ENCODE data around the gene EIF4E2. TPM values are rescaled to one million over a fixed set of nuclear protein-coding genes. Genes with fewer than 3 reads are reported as not detected.

Gene EIF4E2
- total RNA-seq, 1 experiment from 2014 or later: 97.8 TPM

GRCh38 chr2:232587512-232587911 is 37.0 kb downstream of the EIF4E2 start:
- peaks cover 9% of the 10 kb centered on the region for H3K36me3 Mint-ChIP-seq
- H3K27ac Mint-ChIP-seq: no peak overlapping the region
- TF ChIP-seq ATF6 (CRISPR knock-in tag; IDR thresholded peaks at IDR 0.05) (no peak), MYBL2 (CRISPR knock-in tag; IDR thresholded peaks at IDR 0.05) (no peak), ZBTB21 (CRISPR knock-in tag; IDR thresholded peaks at IDR 0.05; ENCODE audit: borderline replicate concordance) (no peak), FOXP4 (CRISPR knock-in tag; IDR thresholded peaks at IDR 0.05) (no peak), ZNF281 (CRISPR knock-in tag; IDR thresholded peaks at IDR 0.05) (no peak), MXD4 (CRISPR knock-in tag; IDR thresholded peaks at IDR 0.05; ENCODE audit: borderline replicate concordance) (no peak), NR1H2 (CRISPR knock-in tag; IDR thresholded peaks at IDR 0.05) (no peak), ZNF232 (CRISPR knock-in tag; IDR thresholded peaks at IDR 0.05) (no peak), FOXJ3 (CRISPR knock-in tag; IDR thresholded peaks at IDR 0.05; ENCODE audit: borderline replicate concordance) (no peak), MLX (CRISPR knock-in tag; IDR thresholded peaks at IDR 0.05) (no peak), GRHL2 (CRISPR knock-in tag; IDR thresholded peaks at IDR 0.05; ENCODE audit: insufficient replicate concordance, severe bottlenecking) (no peak), FOXP1 (CRISPR knock-in tag; IDR thresholded peaks at IDR 0.05; ENCODE audit: borderline replicate concordance) (no peak)
- TF ChIP-seq, protein P1, sequence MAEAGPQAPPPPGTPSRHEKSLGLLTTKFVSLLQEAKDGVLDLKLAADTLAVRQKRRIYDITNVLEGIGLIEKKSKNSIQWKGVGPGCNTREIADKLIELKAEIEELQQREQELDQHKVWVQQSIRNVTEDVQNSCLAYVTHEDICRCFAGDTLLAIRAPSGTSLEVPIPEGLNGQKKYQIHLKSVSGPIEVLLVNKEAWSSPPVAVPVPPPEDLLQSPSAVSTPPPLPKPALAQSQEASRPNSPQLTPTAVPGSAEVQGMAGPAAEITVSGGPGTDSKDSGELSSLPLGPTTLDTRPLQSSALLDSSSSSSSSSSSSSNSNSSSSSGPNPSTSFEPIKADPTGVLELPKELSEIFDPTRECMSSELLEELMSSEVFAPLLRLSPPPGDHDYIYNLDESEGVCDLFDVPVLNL (CRISPR knock-in tag; IDR thresholded peaks at IDR 0.05; ENCODE audit: borderline replicate concordance, low read depth): no peak
- TF ChIP-seq, protein P2, sequence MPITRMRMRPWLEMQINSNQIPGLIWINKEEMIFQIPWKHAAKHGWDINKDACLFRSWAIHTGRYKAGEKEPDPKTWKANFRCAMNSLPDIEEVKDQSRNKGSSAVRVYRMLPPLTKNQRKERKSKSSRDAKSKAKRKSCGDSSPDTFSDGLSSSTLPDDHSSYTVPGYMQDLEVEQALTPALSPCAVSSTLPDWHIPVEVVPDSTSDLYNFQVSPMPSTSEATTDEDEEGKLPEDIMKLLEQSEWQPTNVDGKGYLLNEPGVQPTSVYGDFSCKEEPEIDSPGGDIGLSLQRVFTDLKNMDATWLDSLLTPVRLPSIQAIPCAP (CRISPR knock-in tag; IDR thresholded peaks at IDR 0.05): no peak
- ChIA-PET POLR2A (no interaction called here), CTCF (interaction anchor here (0.7 kb wide), 1 partner anchor 1739 kb away, joined by 3 read pairs; no protein-coding TSS in a partner anchor)
- H3K9me3 Mint-ChIP-seq: peaks cover 11% of the 10 kb centered on the region
- ATAC-seq (no peak), DNase-seq (ENCODE audit: low spot score) (no peak)
- peaks cover 34% of the 10 kb centered on the region for H3K4me1 Mint-ChIP-seq
- no peaks in the 10 kb centered on the region; the same call in 1 of the 2 replicates for H3K27me3 Mint-ChIP-seq (ENCODE audit: low read depth)
- no peak overlapping the region for H3K4me3 Mint-ChIP-seq

- H3K4me3 Mint-ChIP-seq: no peak overlapping the region
- peaks cover 11% of the 10 kb centered on the region for H3K9me3 Mint-ChIP-seq
- no peaks in the 10 kb centered on the region; the same call in 1 of the 2 replicates for H3K27me3 Mint-ChIP-seq (ENCODE audit: low read depth)
- peaks cover 9% of the 10 kb centered on the region for H3K36me3 Mint-ChIP-seq
- H3K27ac Mint-ChIP-seq: no peak overlapping the region
- TF ChIP-seq, protein P3, sequence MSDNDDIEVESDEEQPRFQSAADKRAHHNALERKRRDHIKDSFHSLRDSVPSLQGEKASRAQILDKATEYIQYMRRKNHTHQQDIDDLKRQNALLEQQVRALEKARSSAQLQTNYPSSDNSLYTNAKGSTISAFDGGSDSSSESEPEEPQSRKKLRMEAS (CRISPR knock-in tag; IDR thresholded peaks at IDR 0.05): no peak
- no peak for TF ChIP-seq FOXP4 (CRISPR knock-in tag; IDR thresholded peaks at IDR 0.05)
- no peak for TF ChIP-seq ESRRA (CRISPR knock-in tag; IDR thresholded peaks at IDR 0.05; ENCODE audit: borderline replicate concordance)
- DNase-seq (ENCODE audit: low spot score): no peak
- ChIA-PET CTCF (no interaction called here), POLR2A (no interaction called here)
- H3K4me1 Mint-ChIP-seq: peaks cover 34% of the 10 kb centered on the region
- ATAC-seq: no peak
Observed at GRCh38 chr2:232588031-232588430, 37.5 kb downstream of the EIF4E2 start.

All from WTC11 (cell line).